Gastrocnemius medialis (tissue), 4 donors: ENCODE measurements around the gene FNBP1L. TPM values are rescaled to one million over a fixed set of nuclear protein-coding genes. Genes with fewer than 3 reads are reported as not detected.

ENCODE experiments used
- ATAC-seq, 2 donors: fragments of 150-250 bp; one replicate each; pipeline ENCODE4 v1.9.1; 2016
- DNase-seq, 2 donors: peaks; one replicate each; pipeline ENCODE4 v3.0.0-alpha.2; 2019
- H3K27ac ChIP-seq, 4 donors: fragments of 200-600 bp; sonication (generic); 1 replicate in 1 of 4; 2 replicates in 3 of 4; pipeline ENCODE4 v1.5.1; 2016 to 2018; ENCODE audit warnings: mild to moderate bottlenecking in 2 of 4, moderate library complexity in 1 of 4
- H3K27me3 ChIP-seq, 3 donors: fragments of 200-600 bp; sonication (generic) in 2 of 3; 1 replicate in 1 of 3; 2 replicates in 2 of 3; pipeline versions ENCODE4 v1.5.1 to v1.6.0; 2016 to 2019; ENCODE audit warnings: mild to moderate bottlenecking in 1 of 3, moderate library complexity in 1 of 3
- H3K36me3 ChIP-seq, 2 donors: fragments of 200-600 bp; sonication (generic) in 1 of 2; one replicate each; pipeline ENCODE4 v1.5.1; 2017 to 2018
- H3K4me1 ChIP-seq, 2 donors: fragments of 200-600 bp; sonication (generic) in 1 of 2; one replicate each; pipeline ENCODE4 v1.5.1; 2016 to 2017; ENCODE audit warnings: mild to moderate bottlenecking in 2 of 2
- H3K4me3 ChIP-seq, 4 donors: fragments of 200-600 bp; sonication (generic) in 3 of 4; 1 replicate in 1 of 4; 2 replicates in 3 of 4; pipeline ENCODE4 v1.5.1; 2016 to 2019; ENCODE audit warnings: mild to moderate bottlenecking in 2 of 4
- H3K9me3 ChIP-seq, 3 donors: fragments of 200-600 bp; sonication (generic) in 2 of 3; 1 replicate in 1 of 3; 2 replicates in 2 of 3; pipeline ENCODE4 v1.5.1; 2016 to 2019
- POLR2A ChIP-seq, 2 donors: fragments of 450-650 bp; IDR thresholded peaks; one replicate each; pipeline ENCODE4 v1.6.1; 2017; ENCODE audit warnings: antibody characterized with exemption in 2 of 2, mild to moderate bottlenecking in 2 of 2, moderate library complexity in 2 of 2
- in situ Hi-C, 4 donors: fragments of 200-750 bp; cut with MboI; loops; one replicate each; pipeline versions ENCODE4 v1.15.0 to v1.8.0; 2017; ENCODE audit warnings: low sequenced_read_pairs in 4 of 4
- intact Hi-C: fragments of 100-400 bp; cut with DNase I; formaldehyde crosslinking; loops from one replicate; pipeline ENCODE4 v1.15.1; 2023; ENCODE audit warnings: low total_unique reads
- total RNA-seq, 4 donors: library from RNA; depleted of rRNA; stranded (reverse); fragments of >200 nt; gene quantifications; one replicate each; pipeline versions ENCODE4 v1.1.0 to v1.2.3, GENCODE V29; 2016
- TF ChIP-seq, protein P1 (sequence below), 5 experiments: fragments of 450-650 bp in 3 of 5; fragments of 200-600 bp in 2 of 5; sonication (generic) in 2 of 5; IDR thresholded peaks in 4 of 5; conservative IDR thresholded peaks in 1 of 5; 1 replicate in 4 of 5; 2 replicates in 1 of 5; pipeline ENCODE4 v1.5.1; 2016 to 2019; ENCODE audit warnings: antibody characterized with exemption in 5 of 5, mild to moderate bottlenecking in 3 of 5, moderate library complexity in 3 of 5

FNBP1L gene
- total RNA-seq, 4 donors from 2014 or later, result 16.0 to 35.1 (median 17.4) TPM

DNA sequence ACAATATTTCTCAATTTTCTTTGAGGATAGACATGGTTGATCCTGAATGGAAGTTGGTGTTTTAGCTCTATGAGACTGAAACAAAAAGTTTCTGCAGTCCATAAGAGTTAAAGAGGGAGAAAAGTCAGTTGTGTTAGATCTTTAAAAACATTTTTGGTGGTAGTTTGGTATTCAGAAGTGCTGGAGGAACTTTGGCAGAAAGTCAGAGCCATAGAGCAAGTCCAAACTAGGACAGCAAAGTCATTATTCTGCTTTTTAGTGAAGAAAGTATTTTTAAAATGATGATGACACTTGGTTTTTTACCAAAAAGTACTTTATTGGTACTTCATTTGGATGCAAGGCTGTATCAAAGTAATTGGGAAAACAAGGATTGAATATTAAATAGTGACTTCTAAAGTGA lies 41.8 kb downstream of the FNBP1L start:
- TF ChIP-seq, protein P1, sequence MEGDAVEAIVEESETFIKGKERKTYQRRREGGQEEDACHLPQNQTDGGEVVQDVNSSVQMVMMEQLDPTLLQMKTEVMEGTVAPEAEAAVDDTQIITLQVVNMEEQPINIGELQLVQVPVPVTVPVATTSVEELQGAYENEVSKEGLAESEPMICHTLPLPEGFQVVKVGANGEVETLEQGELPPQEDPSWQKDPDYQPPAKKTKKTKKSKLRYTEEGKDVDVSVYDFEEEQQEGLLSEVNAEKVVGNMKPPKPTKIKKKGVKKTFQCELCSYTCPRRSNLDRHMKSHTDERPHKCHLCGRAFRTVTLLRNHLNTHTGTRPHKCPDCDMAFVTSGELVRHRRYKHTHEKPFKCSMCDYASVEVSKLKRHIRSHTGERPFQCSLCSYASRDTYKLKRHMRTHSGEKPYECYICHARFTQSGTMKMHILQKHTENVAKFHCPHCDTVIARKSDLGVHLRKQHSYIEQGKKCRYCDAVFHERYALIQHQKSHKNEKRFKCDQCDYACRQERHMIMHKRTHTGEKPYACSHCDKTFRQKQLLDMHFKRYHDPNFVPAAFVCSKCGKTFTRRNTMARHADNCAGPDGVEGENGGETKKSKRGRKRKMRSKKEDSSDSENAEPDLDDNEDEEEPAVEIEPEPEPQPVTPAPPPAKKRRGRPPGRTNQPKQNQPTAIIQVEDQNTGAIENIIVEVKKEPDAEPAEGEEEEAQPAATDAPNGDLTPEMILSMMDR (IDR thresholded peaks at IDR 0.05 in 4 of 5, conservative IDR thresholded peaks at IDR 0.05 in 1 of 5), result no peak
- TF ChIP-seq POLR2A (IDR thresholded peaks at IDR 0.05), result no peak
- Histone ChIP-seq H3K27ac (no peak overlapping the region), H3K4me3 (no peak overlapping the region), H3K4me1 (peaks cover 0 to 7% of the 10 kb centered on the region in 2 donors), H3K36me3 (no peaks in the 10 kb centered on the region), H3K27me3 (no peaks in the 10 kb centered on the region), H3K9me3 (no peaks in the 10 kb centered on the region)
- DNase-seq (no peak), ATAC-seq (no peak)
- intact Hi-C loops, result no loop called here
- in situ Hi-C loops, result no loop called here

DNA sequence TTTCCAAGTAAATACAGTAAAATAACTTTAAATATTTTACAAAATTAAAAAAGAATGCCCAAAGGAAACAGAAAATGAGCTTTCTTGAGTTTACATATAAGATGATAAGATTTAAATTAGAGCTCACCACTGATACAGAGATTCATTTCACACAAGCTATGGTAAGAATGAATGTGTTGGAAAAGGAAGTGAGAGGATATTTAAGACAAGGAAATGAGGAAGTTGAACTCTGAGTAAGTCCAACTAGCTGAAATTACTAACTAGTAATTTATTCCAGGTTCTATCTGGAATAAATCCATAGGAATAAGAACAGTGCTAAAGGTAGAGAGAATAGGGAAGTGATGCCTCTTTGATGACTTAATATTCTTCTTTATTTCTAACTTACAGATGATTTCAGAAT lies 42.4 kb downstream of the FNBP1L start:
- no peaks in the 10 kb centered on the region for H3K9me3 ChIP-seq
- H3K4me1 ChIP-seq, result peaks cover 0 to 7% of the 10 kb centered on the region in 2 donors
- intact Hi-C loops, result no loop called here
- no peak for DNase-seq
- no peak overlapping the region for H3K27ac ChIP-seq
- H3K4me3 ChIP-seq, result no peak overlapping the region
- H3K27me3 ChIP-seq, result no peaks in the 10 kb centered on the region
- in situ Hi-C loops, result no loop called here
- no peak for ATAC-seq
- no peaks in the 10 kb centered on the region for H3K36me3 ChIP-seq
- no peak for TF ChIP-seq POLR2A (IDR thresholded peaks at IDR 0.05)
- TF ChIP-seq, protein P1 (IDR thresholded peaks at IDR 0.05 in 4 of 5, conservative IDR thresholded peaks at IDR 0.05 in 1 of 5), result no peak

DNA sequence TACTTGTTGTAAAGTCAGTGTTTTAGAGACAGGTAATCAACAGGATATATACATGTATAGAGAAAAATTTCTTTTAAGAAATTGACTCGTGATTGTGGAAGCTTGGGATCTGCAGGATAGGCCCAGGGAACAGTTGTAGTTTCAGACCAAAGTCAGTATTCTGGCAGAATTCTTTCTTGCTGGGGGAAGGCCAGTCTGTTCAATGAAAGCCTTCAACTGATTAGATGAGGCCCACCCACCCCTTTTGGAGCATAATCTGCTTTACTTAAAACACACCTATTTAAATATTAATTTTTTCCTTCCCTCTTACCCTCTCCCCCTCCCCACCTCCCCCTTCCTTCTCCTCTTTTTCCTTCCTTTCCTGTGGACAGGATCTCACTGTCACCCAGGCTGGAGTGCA lies 48.0 kb downstream of the FNBP1L start:
- TF ChIP-seq, protein P1 (IDR thresholded peaks at IDR 0.05 in 4 of 5, conservative IDR thresholded peaks at IDR 0.05 in 1 of 5), result no peak
- TF ChIP-seq POLR2A (IDR thresholded peaks at IDR 0.05), result no peak
- Histone ChIP-seq H3K4me1 (no peaks in the 10 kb centered on the region), H3K9me3 (no peaks in the 10 kb centered on the region), H3K36me3 (no peaks in the 10 kb centered on the region), H3K4me3 (no peak overlapping the region), H3K27ac (no peak overlapping the region), H3K27me3 (no peaks in the 10 kb centered on the region)
- no peak for ATAC-seq
- no peak for DNase-seq
- intact Hi-C loops, result no loop called here
- in situ Hi-C loops, result no loop called here

DNA sequence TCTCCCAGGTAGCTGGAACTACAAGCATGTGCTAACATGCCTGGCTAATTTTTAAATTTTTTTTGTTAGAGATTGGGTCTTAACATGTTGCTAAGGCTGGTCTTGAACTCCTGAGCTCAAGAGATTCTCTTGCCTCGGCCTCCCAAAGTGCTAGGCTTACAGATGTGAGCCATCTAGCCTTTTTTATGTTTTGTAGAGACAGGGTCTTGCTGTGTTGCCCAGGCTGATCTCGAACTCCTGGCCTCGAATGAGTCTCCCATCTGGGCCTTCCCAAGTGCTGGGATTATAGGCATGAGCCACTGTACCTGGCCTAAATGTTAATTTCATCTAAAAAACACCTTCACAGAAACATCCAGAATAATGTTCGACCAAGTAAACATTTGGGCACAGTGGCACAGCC lies 48.6 kb downstream of the FNBP1L start:
- Histone ChIP-seq H3K4me1 (no peaks in the 10 kb centered on the region), H3K36me3 (no peaks in the 10 kb centered on the region), H3K27me3 (no peaks in the 10 kb centered on the region), H3K4me3 (no peak overlapping the region), H3K27ac (no peak overlapping the region), H3K9me3 (no peaks in the 10 kb centered on the region)
- in situ Hi-C loops (no loop called here), intact Hi-C loops (no loop called here)
- ATAC-seq (no peak), DNase-seq (no peak)
- TF ChIP-seq, protein P1 (IDR thresholded peaks at IDR 0.05 in 4 of 5, conservative IDR thresholded peaks at IDR 0.05 in 1 of 5), result no peak
- TF ChIP-seq POLR2A (IDR thresholded peaks at IDR 0.05), result no peak

DNA sequence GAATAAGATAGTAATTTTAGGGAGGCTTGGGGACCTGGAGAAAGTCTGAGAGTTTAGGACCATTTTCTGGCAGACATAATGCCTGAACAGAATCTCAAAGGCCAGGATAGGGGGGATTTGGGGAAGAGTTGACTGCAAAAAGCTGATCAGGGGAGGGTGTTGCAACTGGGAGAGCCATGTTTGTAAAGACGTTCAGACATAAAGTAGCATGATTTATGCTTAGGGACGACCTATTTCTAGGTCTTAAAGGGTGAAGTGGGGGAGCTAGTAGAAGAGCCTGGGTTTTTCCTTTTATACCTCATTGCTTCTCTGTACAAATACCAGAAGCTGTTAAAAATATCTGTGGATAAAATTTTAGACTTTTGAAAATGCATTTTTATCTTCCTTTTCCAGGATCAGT lies 51.2 kb downstream of the FNBP1L start:
- Histone ChIP-seq H3K27me3 (no peaks in the 10 kb centered on the region), H3K4me3 (no peak overlapping the region), H3K36me3 (no peaks in the 10 kb centered on the region), H3K4me1 (peaks cover 0 to 3% of the 10 kb centered on the region in 2 donors), H3K9me3 (no peaks in the 10 kb centered on the region), H3K27ac (no peak overlapping the region)
- intact Hi-C loops (no loop called here), in situ Hi-C loops (no loop called here)
- ATAC-seq, result no peak
- no peak for DNase-seq
- no peak for TF ChIP-seq POLR2A (IDR thresholded peaks at IDR 0.05)
- TF ChIP-seq, protein P1 (IDR thresholded peaks at IDR 0.05 in 4 of 5, conservative IDR thresholded peaks at IDR 0.05 in 1 of 5), result no peak
